ENCODE data around the gene TNIK. TPM values are rescaled to one million over a fixed set of nuclear protein-coding genes. Genes with fewer than 3 reads are reported as not detected.

The TNIK gene
- total RNA-seq, 1 experiment from 2014 or later, result 0.69 TPM

DNA sequence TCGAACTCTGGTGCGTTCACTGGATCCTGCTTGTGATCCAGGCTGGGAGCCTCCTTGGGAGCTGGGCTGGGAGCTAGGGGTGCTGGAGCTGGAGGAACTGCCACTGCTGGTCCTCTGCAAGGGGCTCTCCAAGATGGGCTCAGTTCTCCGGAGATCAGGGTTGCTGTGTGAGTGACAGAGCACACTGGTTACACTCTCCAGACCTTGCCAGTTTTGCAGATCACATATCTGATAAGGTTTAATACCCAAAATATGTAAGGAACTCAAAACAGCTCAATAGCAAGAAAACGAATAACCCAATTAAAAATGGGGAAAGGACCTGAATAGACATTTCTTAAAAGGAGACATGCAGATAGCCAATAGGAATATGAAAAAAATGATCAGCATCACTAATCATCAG, 349.5 kb downstream of the TNIK start:
- intact Hi-C loops (cut with micrococcal nuclease; ENCODE audit: unreplicated experiment), result no loop called here
- no peaks in the 10 kb centered on the region for H3K27me3 ChIP-seq (replicated peaks; ENCODE audit: insufficient read depth, low read depth, low read length, poor library complexity)
- no peaks in the 10 kb centered on the region for H3K36me3 ChIP-seq (ENCODE audit: insufficient read depth, low read length, poor library complexity, severe bottlenecking)
- no peak for DNase-seq (ENCODE audit: low spot score)
- no peak overlapping the region for H3K27ac ChIP-seq (ENCODE audit: low read depth, low read length, poor library complexity, severe bottlenecking)
- H3K4me1 ChIP-seq (ENCODE audit: insufficient read depth, low read length, poor library complexity, severe bottlenecking), result no peaks in the 10 kb centered on the region
- no peaks in the 10 kb centered on the region for H3K9me3 ChIP-seq (ENCODE audit: low read depth, low read length, poor library complexity, severe bottlenecking)
- ChIA-PET POLR2A (ENCODE audit: low non-redundant PET) (no interaction called here), CTCF (no interaction called here)
- TF ChIP-seq EZH2 (IDR thresholded peaks at IDR 0.05; ENCODE audit: borderline replicate concordance, low read depth, low read length, poor library complexity, severe bottlenecking), result no peak
- TF ChIP-seq, protein P1, sequence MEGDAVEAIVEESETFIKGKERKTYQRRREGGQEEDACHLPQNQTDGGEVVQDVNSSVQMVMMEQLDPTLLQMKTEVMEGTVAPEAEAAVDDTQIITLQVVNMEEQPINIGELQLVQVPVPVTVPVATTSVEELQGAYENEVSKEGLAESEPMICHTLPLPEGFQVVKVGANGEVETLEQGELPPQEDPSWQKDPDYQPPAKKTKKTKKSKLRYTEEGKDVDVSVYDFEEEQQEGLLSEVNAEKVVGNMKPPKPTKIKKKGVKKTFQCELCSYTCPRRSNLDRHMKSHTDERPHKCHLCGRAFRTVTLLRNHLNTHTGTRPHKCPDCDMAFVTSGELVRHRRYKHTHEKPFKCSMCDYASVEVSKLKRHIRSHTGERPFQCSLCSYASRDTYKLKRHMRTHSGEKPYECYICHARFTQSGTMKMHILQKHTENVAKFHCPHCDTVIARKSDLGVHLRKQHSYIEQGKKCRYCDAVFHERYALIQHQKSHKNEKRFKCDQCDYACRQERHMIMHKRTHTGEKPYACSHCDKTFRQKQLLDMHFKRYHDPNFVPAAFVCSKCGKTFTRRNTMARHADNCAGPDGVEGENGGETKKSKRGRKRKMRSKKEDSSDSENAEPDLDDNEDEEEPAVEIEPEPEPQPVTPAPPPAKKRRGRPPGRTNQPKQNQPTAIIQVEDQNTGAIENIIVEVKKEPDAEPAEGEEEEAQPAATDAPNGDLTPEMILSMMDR (conservative IDR thresholded peaks at IDR 0.05; ENCODE audit: low read depth, low read length), result no peak
- no TSS peak for BruUV-seq (replicated peaks)
- H3K4me3 ChIP-seq (ENCODE audit: low read depth, low read length, poor library complexity, severe bottlenecking), result no peak overlapping the region

GRCh38 chr3:171108066-171108465, 352.1 kb downstream of the TNIK start:
- intact Hi-C loops (cut with micrococcal nuclease; ENCODE audit: unreplicated experiment), result no loop called here
- TF ChIP-seq, protein P1 (conservative IDR thresholded peaks at IDR 0.05; ENCODE audit: low read depth, low read length), result no peak
- TF ChIP-seq EZH2 (IDR thresholded peaks at IDR 0.05; ENCODE audit: borderline replicate concordance, low read depth, low read length, poor library complexity, severe bottlenecking), result no peak
- Histone ChIP-seq H3K4me3 (ENCODE audit: low read depth, low read length, poor library complexity, severe bottlenecking) (no peak overlapping the region), H3K9me3 (ENCODE audit: low read depth, low read length, poor library complexity, severe bottlenecking) (no peaks in the 10 kb centered on the region), H3K4me1 (ENCODE audit: insufficient read depth, low read length, poor library complexity, severe bottlenecking) (no peaks in the 10 kb centered on the region), H3K27me3 (replicated peaks; ENCODE audit: insufficient read depth, low read depth, low read length, poor library complexity) (no peaks in the 10 kb centered on the region), H3K27ac (ENCODE audit: low read depth, low read length, poor library complexity, severe bottlenecking) (no peak overlapping the region), H3K36me3 (ENCODE audit: insufficient read depth, low read length, poor library complexity, severe bottlenecking) (no peaks in the 10 kb centered on the region)
- ChIA-PET POLR2A (ENCODE audit: low non-redundant PET) (interaction anchor here (0.6 kb wide), 1 partner anchor 19 kb away, joined by 3 read pairs; no protein-coding TSS in a partner anchor), CTCF (no interaction called here)
- no peak for DNase-seq (ENCODE audit: low spot score)
- no TSS peak for BruUV-seq (replicated peaks)

GRCh38 chr3:171103185-171103584, 357.0 kb downstream of the TNIK start:
- no TSS peak for BruUV-seq (replicated peaks)
- ChIA-PET POLR2A (ENCODE audit: low non-redundant PET) (no interaction called here), CTCF (no interaction called here)
- intact Hi-C loops (cut with micrococcal nuclease; ENCODE audit: unreplicated experiment), result no loop called here
- H3K4me3 ChIP-seq (ENCODE audit: low read depth, low read length, poor library complexity, severe bottlenecking), result no peak overlapping the region
- no peaks in the 10 kb centered on the region for H3K4me1 ChIP-seq (ENCODE audit: insufficient read depth, low read length, poor library complexity, severe bottlenecking)
- H3K27me3 ChIP-seq (replicated peaks; ENCODE audit: insufficient read depth, low read depth, low read length, poor library complexity), result no peaks in the 10 kb centered on the region
- DNase-seq (ENCODE audit: low spot score), result no peak
- TF ChIP-seq, protein P1 (conservative IDR thresholded peaks at IDR 0.05; ENCODE audit: low read depth, low read length), result no peak
- TF ChIP-seq EZH2 (IDR thresholded peaks at IDR 0.05; ENCODE audit: borderline replicate concordance, low read depth, low read length, poor library complexity, severe bottlenecking), result no peak
- H3K36me3 ChIP-seq (ENCODE audit: insufficient read depth, low read length, poor library complexity, severe bottlenecking), result no peaks in the 10 kb centered on the region
- no peak overlapping the region for H3K27ac ChIP-seq (ENCODE audit: low read depth, low read length, poor library complexity, severe bottlenecking)
- no peaks in the 10 kb centered on the region for H3K9me3 ChIP-seq (ENCODE audit: low read depth, low read length, poor library complexity, severe bottlenecking)

Data from A673 (cell line).